Neural progenitor cell (in vitro differentiated cells): ENCODE measurements around the gene XRCC3.

Experiments used
- CTCF ChIP-seq: fragments of 200-600 bp; sonication (generic); IDR thresholded peaks from 2 replicates; pipeline ENCODE4 v1.5.1; 2017; ENCODE audit warnings: antibody characterized with exemption, mild to moderate bottlenecking
- EZH2 ChIP-seq: fragments of 200-600 bp; sonication (generic); IDR thresholded peaks from 2 replicates; pipeline ENCODE4 v1.6.1; 2017; ENCODE audit warnings: antibody characterized with exemption, mild to moderate bottlenecking, moderate library complexity
- EZH2phosphoT487 ChIP-seq: fragments of 200-600 bp; sonication (generic); IDR thresholded peaks from 2 replicates; pipeline ENCODE4 v1.6.1; 2017; ENCODE audit warnings: antibody characterized with exemption

GRCh38 chr14:103699261-103699661, 16.0 kb downstream of the XRCC3 start:
- TF ChIP-seq EZH2 (no peak), CTCF (no peak), EZH2phosphoT487 (no peak)
